ENCODE measurements around the gene LSM10. TPM values are rescaled to one million over a fixed set of nuclear protein-coding genes. Genes with fewer than 3 reads are reported as not detected.
A peak's percentile ranks its signal among the peaks of the same experiment; 100 is the strongest.

LSM10 gene
- total RNA-seq, 2 experiments from 2014 or later = 43.8 to 46.2 TPM

GRCh38 chr1:36401602-36402503, 4.1 kb upstream of the LSM10 start:
- no peaks in the 10 kb centered on the region for H3K9me3 Mint-ChIP-seq
- H3K27ac Mint-ChIP-seq = peak overlapping the region; percentile 69
- intact Hi-C loops (cut with micrococcal nuclease) = no loop called here
- POLR2A ChIA-PET = interaction anchor here (1.1 kb wide), 1 partner anchor 32 kb away, joined by 3 read pairs; no protein-coding TSS in a partner anchor
- H3K4me3 Mint-ChIP-seq = peak overlapping the region; percentile 59
- CTCF ChIA-PET = interaction anchor here (1.5 to 6.2 kb wide), 2 partner anchors 15 to 34 kb away, joined by 4 to 29 read pairs; no protein-coding TSS in a partner anchor
- no peaks in the 10 kb centered on the region for H3K27me3 Mint-ChIP-seq
- ATAC-seq (no peak), DNase-seq (no peak)
- TF ChIP-seq CTCF (IDR thresholded peaks at IDR 0.05) = no peak
- H3K36me3 Mint-ChIP-seq (ENCODE audit: low read depth) = no peaks in the 10 kb centered on the region
- H3K4me1 Mint-ChIP-seq (ENCODE audit: low read depth) = peaks cover 20% of the 10 kb centered on the region

- ATAC-seq = peak; percentile 71
- Mint-ChIP-seq H3K4me1 (ENCODE audit: low read depth) (peaks cover 26% of the 10 kb centered on the region), H3K27me3 (no peaks in the 10 kb centered on the region), H3K36me3 (ENCODE audit: low read depth) (peaks cover 5% of the 10 kb centered on the region), H3K9me3 (no peaks in the 10 kb centered on the region), H3K4me3 (peak overlapping the region; percentile 59), H3K27ac (peak overlapping the region; percentile 69)
- ChIA-PET CTCF (interaction anchor here (0.5 to 6.2 kb wide), 6 partner anchors 11 to 115 kb away, joined by 3 to 29 read pairs (median 3); no protein-coding TSS in a partner anchor), POLR2A (interaction anchor here (1.0 to 6.3 kb wide), 4 partner anchors 10 to 32 kb away, joined by 3 to 119 read pairs (median 4); partner anchors contain the start of gene STK40)
- no peak for TF ChIP-seq CTCF (IDR thresholded peaks at IDR 0.05)
- intact Hi-C loops (cut with micrococcal nuclease) = no loop called here
- peak; percentile 88 for DNase-seq
These were observed 3.3 kb upstream of the LSM10 start for GRCh38 chr1:36400825-36401601.

GRCh38 chr1:36400514-36400824, 2.8 kb upstream of the LSM10 start:
- Mint-ChIP-seq H3K27ac (no peak overlapping the region), H3K36me3 (ENCODE audit: low read depth) (peaks cover 5% of the 10 kb centered on the region), H3K4me1 (ENCODE audit: low read depth) (peaks cover 26% of the 10 kb centered on the region), H3K9me3 (no peaks in the 10 kb centered on the region), H3K4me3 (no peak overlapping the region), H3K27me3 (no peaks in the 10 kb centered on the region)
- TF ChIP-seq CTCF (IDR thresholded peaks at IDR 0.05) = no peak
- DNase-seq (no peak), ATAC-seq (no peak)
- POLR2A ChIA-PET = interaction anchor here (0.6 to 6.3 kb wide), 5 partner anchors 9 to 290 kb away, joined by 3 to 119 read pairs (median 3); partner anchors contain the start of gene STK40
- CTCF ChIA-PET = interaction anchor here (0.5 to 6.2 kb wide), 6 partner anchors 12 to 115 kb away, joined by 3 to 29 read pairs (median 3); no protein-coding TSS in a partner anchor
- intact Hi-C loops (cut with micrococcal nuclease) = no loop called here

GRCh38 chr1:36398370-36398977, 766 bp upstream of the LSM10 start:
- DNase-seq (no peak), ATAC-seq (no peak)
- no peak for TF ChIP-seq CTCF (IDR thresholded peaks at IDR 0.05)
- POLR2A ChIA-PET = interaction anchor here (1.2 to 6.3 kb wide), 9 partner anchors 10 to 237 kb away, joined by 3 to 119 read pairs (median 10); partner anchors contain the start of genes EVA1B and STK40
- Mint-ChIP-seq H3K4me1 (ENCODE audit: low read depth) (peaks cover 29% of the 10 kb centered on the region), H3K9me3 (no peaks in the 10 kb centered on the region), H3K4me3 (peak overlapping the region; percentile 84), H3K27me3 (no peaks in the 10 kb centered on the region), H3K27ac (peak overlapping the region; percentile 99), H3K36me3 (ENCODE audit: low read depth) (peaks cover 12% of the 10 kb centered on the region)
- intact Hi-C loops (cut with micrococcal nuclease) = no loop called here
- CTCF ChIA-PET = interaction anchor here (0.9 to 6.2 kb wide), 7 partner anchors 12 to 249 kb away, joined by 3 to 29 read pairs (median 7); partner anchors contain the start of gene TRAPPC3

Data from activated CD8-positive, alpha-beta T cell treated with anti-CD3 and anti-CD28 coated beads for 36 hours (primary cell).